Left renal pelvis (tissue), 4 donors: ENCODE measurements around the gene CHFR. TPM values are rescaled to one million over a fixed set of nuclear protein-coding genes. Genes with fewer than 3 reads are reported as not detected.
"Not testable (repeated sequence)": the region's sequence is repeated elsewhere in the genome, so short reads cannot be mapped to it uniquely, and the experiment has no call there.

ENCODE experiments used
- DNase-seq, 4 donors: peaks; one replicate each; pipeline ENCODE4 v3.0.0-alpha.2; 2013; ENCODE audit warnings: low read depth in 4 of 4, low spot score in 3 of 4
- polyA plus RNA-seq, 4 donors: library from polyadenylated mRNA; unstranded; fragments of 120-200 nt; gene quantifications; one replicate each; pipeline ENCODE4 v1.2.1, GENCODE V29; 2013; ENCODE audit not compliant: insufficient read length in 4 of 4

Gene CHFR
- polyA plus RNA-seq, 4 donors: 16.6 to 26.6 (median 22.1) TPM

DNA sequence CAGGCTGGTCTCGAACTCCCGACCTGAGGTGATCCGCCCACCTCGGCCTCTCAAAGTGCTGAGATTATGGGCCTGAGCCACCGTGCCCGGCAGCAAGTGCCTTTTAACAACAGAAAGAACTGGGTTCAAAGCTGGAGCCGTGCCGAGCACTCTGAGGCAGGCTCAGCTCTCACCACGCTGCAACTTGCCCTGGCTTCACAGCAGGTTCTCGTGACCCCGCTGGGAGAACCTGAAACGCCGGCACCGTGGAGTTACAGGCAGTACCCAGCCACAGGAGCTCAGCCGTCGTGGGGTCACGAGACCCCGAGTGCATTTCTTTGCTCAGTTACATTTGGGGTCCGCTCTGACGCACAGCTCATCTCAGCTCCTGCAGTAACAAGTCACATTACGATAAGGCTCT is 73.2 kb downstream of the CHFR start:
- no peak for DNase-seq

GRCh38 chr12:132813443-132813842 is 74.0 kb downstream of the CHFR start:
- no peak for DNase-seq

GRCh38 chr12:132812631-132813305 is 74.6 kb downstream of the CHFR start:
- no peak for DNase-seq

DNA sequence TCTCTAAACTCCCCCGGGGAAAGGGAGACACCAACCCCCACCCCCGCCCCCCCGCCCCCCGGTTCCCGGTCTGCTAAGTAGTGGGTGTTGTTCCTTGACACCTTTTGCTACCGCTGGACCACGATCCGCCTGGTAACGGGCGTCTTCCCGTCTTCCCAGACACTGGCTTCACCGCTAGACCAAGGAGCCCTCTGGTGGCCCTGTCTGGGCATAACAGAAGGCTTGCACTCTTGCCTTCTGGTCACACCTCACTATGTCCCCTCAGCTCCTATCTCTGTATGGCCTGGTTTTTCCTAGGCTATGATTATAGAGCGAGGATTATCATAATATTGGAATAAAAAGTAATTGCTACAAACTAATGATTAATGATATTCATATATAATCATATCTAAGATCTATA is 78.0 kb downstream of the CHFR start:
- not testable (repeated sequence) for DNase-seq

DNA sequence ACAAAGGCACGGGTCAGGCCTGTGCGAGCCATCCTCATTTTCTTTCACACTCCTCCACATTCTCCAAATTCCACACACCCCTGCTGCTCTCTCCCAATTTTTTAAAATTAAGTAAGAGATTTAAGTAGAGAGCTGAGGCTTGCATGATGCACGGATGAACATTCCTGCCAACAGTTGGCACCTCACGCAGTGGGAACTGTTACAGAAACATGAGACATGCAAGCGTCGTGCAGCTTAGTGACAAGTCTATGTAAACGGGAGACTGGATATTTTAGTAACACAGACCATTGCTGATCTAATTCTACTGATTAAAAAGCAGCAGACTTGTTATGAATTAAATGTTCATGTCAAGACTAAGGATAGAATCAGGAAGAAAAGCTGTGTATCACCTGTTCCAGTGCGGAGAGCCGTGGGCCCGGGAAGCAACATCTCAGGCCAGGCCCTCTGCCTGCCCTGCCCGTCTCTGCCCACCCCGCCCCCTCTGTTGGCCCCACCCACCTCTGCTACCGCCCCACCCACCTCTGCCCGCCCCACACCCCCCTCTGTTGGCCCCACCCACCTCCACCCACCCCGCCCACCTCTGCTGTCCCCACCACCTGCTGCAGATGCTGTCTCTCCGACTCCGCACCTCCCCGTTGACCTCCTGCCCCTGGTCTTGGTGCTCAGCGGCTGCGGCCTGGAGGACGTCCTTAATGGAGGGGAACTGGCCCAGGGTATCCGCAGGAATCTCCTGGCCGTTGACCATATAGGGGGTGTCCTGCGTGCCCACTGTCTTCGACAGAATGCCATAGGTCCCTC is 79.9 kb downstream of the CHFR start:
- DNase-seq: no peak

- no peak for DNase-seq
These were observed 80.5 kb downstream of the CHFR start for GRCh38 chr12:132806857-132807256.

GRCh38 chr12:132804426-132804861 is 83.0 kb downstream of the CHFR start:
- DNase-seq: no peak

- DNase-seq: no peak
These were observed 83.5 kb downstream of the CHFR start for GRCh38 chr12:132803888-132804287.

- DNase-seq: no peak
These were observed 84.3 kb downstream of the CHFR start for GRCh38 chr12:132803125-132803524.

DNA sequence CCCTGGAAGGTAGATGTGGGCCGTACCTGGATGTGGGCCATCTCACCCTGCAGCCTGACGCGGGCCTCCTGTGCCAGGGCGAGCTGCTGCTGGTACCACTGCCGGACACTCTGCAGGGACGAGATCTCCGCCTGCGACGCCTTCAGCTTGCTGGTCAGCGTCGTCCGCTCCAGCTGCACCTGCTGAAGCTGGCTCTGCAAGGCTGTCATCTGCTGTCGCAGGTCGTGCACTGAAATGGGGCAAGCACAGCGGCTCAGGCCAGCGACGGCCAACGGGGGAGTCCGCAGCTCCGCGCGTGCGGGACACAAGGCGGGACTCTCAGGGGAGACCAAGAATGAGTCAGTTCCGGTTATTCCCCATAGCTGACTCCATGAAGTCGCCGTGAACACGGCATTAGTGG is 85.7 kb downstream of the CHFR start:
- DNase-seq: no peak

GRCh38 chr12:132798836-132799235 is 88.6 kb downstream of the CHFR start:
- DNase-seq: no peak

DNA sequence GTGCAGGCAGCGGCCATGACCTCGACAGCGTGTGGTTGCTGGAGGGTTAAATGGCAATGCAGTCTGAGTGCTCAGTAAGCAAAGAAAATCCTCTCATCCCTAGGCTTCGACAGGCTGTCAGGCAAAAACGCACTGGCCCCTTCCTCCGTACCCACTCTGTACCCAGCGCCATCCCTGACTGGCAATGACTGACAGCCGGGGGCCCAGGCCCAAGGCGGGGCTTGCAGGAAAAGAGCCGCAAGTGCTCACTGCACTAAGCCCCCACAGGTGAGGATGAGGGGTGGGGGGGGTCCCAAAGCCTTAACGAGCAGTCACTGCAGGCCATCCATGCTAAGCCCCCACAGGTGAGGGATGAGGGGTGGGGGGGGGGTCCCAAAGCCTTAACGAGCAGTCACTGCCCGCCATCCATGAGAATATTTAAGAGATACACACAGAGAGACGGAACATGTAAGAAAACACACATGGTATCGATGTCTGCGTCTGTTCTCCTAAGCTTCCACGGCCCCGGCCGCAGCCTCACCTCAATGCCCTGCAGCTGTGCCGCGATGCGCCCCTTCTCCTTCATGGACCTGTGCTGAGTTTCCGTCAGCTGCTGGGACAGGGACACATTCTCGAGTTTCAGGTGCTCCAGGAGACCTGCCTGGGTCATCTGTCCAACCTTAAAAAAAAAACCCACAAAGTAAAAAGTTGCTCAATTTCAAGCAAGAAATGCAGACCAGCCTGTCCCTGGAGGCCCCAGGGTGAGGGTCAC is 89.4 kb downstream of the CHFR start:
- DNase-seq: no peak

- DNase-seq: no peak
These were observed 91.6 kb downstream of the CHFR start for GRCh38 chr12:132795847-132796246.

DNA sequence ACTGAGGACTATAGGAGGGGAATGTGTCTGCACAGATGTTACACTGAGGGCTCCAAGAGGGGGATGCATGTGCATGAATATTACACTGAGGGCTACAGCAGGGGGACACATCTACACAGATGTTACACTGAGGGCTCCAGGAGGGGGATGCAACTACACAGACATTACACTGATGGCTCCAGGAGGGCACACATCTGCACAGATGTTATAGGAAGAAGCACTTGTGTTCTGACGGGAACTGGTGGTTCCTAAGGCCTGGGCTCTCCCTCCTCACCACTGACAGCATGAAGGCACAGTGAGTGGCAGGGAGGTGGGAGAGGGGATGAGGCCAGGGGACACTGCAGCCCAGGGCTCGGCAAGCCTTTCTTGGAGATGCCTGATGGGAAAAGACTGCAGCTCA is 95.5 kb downstream of the CHFR start:
- not testable (repeated sequence) for DNase-seq

- DNase-seq: no peak
These were observed 98.3 kb downstream of the CHFR start for GRCh38 chr12:132789099-132789471.

DNA sequence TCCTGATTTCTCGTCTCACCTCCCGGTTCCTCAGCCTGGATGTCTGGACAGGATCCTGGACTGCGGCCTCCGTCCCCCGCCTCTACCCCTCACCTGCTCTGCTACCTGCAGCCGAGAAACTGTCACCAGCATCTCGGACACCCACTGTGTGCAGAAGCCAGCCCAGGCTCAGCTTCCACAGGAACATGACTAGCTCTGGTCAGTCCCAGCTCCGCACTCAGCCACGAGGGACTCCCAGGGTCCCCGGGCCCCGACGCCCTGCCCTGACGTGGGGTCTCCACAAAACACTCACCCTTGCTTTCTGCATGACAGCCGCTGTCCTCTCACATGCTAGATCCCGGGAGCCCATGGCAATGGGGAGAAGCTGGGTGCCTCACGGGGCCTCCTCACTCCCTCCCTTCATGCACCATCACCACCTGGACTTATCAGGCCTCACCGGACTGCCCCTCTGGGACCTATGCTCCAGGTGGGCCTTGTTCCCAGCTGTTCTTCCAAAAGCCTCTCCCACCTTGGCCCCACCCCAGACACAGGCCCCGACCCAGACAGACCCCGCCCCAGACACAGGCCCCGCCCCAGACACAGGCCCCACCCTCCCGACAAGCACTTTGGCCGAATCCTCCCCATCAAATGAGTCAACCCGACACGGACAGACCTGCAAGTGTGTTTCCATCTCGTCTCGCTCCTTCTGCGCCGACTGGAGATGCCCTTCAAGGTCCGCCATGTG is 98.9 kb downstream of the CHFR start:
- no peak for DNase-seq

DNA sequence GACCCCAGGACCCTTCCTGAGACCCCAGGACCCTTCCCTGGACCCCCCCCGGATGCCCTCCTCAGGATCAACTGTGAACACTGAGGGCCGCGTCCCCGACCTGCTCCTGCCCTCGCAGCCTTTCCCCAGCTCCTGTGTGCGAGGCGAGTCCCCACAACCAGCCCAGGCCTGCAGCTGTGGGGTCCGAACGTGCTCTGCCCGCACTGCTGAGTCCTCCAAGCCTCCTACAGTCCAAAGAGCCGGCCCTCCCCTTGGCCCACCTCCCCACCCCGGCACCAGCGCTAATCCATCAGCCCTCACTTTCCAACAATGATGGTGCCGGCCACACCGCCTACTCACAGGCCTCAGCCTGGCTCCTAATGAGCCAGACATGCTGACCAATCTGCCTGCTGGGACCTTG is 99.5 kb downstream of the CHFR start:
- no peak for DNase-seq

DNA sequence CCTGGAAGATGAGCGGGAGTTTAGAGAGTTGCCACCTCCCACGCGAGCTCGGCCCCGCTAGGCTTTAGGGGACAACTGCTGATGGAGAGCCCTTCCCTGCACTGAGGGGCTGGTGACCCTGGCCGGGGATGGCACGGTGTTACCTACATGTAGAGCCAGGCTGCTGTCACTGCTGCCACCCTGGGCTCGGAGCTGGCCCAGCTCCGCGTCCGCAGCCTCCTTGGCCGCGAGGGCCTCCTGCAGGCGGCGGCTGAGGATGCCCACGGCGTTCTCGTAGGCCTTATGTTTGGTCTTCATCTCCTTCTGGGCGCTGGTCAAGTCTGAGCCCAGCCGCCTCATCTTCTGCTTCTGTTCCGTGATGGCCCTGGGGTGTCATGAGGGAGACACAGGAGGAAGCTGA is 101.2 kb downstream of the CHFR start:
- DNase-seq: no peak

DNA sequence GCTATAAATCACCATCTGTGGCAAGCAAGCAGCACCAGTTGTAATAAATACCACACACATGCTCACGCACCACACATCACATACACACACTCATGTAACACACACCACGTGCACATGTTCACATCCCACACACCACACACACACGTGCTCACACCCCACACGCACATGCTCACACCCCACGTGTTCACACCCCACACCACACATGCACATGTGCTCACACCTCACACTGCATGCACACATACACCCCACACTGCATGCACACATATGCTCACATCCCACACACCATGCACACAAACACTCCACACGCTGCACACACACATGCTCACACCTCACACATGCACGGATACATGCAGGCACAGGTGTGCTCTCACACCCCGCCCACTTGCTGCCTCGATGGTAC is 102.8 kb downstream of the CHFR start:
- no peak for DNase-seq

- DNase-seq: no peak
These were observed 103.4 kb downstream of the CHFR start for GRCh38 chr12:132783917-132784531.
